Measurements from ENCODE around the gene MRPL16. TPM values are rescaled to one million over a fixed set of nuclear protein-coding genes. Genes with fewer than 3 reads are reported as not detected.

MRPL16 gene
- total and polyA plus RNA-seq, 2 experiments from 2014 or later: 77.4 to 176 TPM

- TF ChIP-seq ZNF462 (CRISPR knock-in tag; IDR thresholded peaks at IDR 0.05): no peak
- TF ChIP-seq ZNF331 (CRISPR knock-in tag; IDR thresholded peaks at IDR 0.05; ENCODE audit: low read depth): no peak
- TF ChIP-seq CTCF (conservative IDR thresholded peaks at IDR 0.05; ENCODE audit: low read depth in 2 of 2): no peak
- no peak for TF ChIP-seq ETS1 (IDR thresholded peaks at IDR 0.05)
- TF ChIP-seq ZNF114 (CRISPR knock-in tag; IDR thresholded peaks at IDR 0.05): no peak
- no peak for TF ChIP-seq EZH2phosphoT487 (IDR thresholded peaks at IDR 0.05; ENCODE audit: unreplicated experiment)
Observed at GRCh38 chr11:59801160-59801706, 9.3 kb downstream of the MRPL16 start (continued).

Measured in GM23338 (cell line).